ENCODE measurements around the gene LBX2. TPM values are rescaled to one million over a fixed set of nuclear protein-coding genes. Genes with fewer than 3 reads are reported as not detected.

LBX2 gene
- total and polyA plus RNA-seq, 2 of the 4 experiments (the other 2 are of a cell fraction): 0.18 to 0.62 TPM

DNA sequence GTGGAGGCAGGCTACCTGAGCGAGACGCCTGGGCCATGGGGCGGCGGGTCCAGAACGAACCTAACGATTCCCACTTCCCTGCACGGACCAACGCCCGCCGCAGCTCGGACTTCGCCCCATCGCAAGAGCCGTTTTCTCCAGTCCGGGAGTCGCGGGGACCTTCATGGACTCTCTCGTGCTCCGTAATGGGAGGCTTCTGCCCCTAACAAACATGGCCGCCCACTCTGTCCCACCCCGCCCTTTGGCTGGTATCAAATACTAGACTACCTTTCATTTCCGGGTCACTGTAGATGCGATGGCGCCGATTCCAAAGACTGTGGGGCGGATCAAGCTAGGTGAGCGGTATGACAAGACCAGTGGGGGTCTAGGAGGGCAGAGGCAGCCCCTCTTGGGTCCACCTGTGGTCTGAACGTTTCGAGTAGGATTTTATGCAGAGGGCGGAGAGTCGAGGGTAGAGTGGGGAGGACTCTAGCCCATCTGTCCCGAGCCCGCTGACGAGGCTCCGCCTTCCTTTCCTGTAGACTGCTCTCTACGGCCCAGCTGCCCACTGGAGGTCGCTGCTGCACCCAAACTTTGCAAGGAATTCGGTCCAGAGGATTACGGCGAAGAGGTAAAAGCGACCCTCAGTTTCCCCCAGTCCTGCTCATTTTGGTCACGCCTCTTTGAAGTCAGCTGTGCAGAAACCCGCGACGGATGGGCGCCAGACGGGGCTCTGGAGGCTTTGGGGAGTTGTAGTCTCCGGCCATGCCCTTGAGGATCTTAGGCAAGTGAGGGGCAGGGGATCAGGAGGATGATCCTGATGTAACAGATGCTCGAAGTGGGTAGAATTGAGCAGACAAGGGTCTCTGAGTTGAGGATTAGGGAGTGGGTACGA is 16.4 kb downstream of the LBX2 start, which contains the start of the genes CCDC142 and TTC31:
Gene CCDC142, minus strand, starts transcription at position 198 of the 874 bp plus-strand sequence. Its CDS starts 161 bp downstream, at position 37.
Gene TTC31, plus strand, starts transcription at position 281 of the 874 bp plus-strand sequence. Its CDS starts 15 bp downstream, at position 296.
- Histone ChIP-seq H3K36me3 (ENCODE audit: control insufficient read depth, insufficient read depth, low read length) (peaks cover 7% of the 10 kb centered on the region), H3K14ac (replicated peaks; ENCODE audit: low read depth, low read length) (peak within 1 kb of the TSS; percentile 99), H3K4ac (ENCODE audit: low read depth, low read length) (peak within 1 kb of the TSS; percentile 97), H3K27me3 (ENCODE audit: control insufficient read depth, insufficient read depth, low read length) (no peaks in the 10 kb centered on the region), H4K20me1 (ENCODE audit: insufficient read depth, low read length) (peaks cover 3% of the 10 kb centered on the region; the same call in 1 of the 2 replicates), H2BK5ac (ENCODE audit: low read depth, low read length, poor library complexity, severe bottlenecking) (peak within 1 kb of the TSS; percentile 92), H3K4me2 (ENCODE audit: low read depth, low read length) (peak within 1 kb of the TSS; percentile 97), H4K5ac (ENCODE audit: low read depth, low read length) (peak within 1 kb of the TSS; percentile 97), H4K8ac (ENCODE audit: low read depth in 2 of 2, low read length in 2 of 2) (peak within 1 kb of the TSS; percentile 79 to 100), H2BK20ac (ENCODE audit: low read depth, low read length) (peak within 1 kb of the TSS; percentile 93), H3K9me1 (ENCODE audit: insufficient read depth, low read length) (peaks cover 7% of the 10 kb centered on the region; the same call in 1 of the 2 replicates), H3K79me1 (ENCODE audit: low read depth in 1 of 2, low read length in 2 of 2) (peaks cover 24 to 63% of the 10 kb centered on the region in 2 experiments), H3K9me3 (ENCODE audit: control insufficient read depth, insufficient read depth, low read length) (no peaks in the 10 kb centered on the region), H3K9ac (ENCODE audit: low read depth, low read length) (peak within 1 kb of the TSS; percentile 89), H3K23ac (ENCODE audit: low read depth, low read length) (peak within 1 kb of the TSS; percentile 98), H2AK5ac (ENCODE audit: low read depth, low read length) (peak within 1 kb of the TSS; percentile 73), H3K18ac (ENCODE audit: low read depth, low read length) (peak within 1 kb of the TSS; percentile 87), H3K4me1 (ENCODE audit: control insufficient read depth, insufficient read depth, low read length) (peaks cover 13% of the 10 kb centered on the region), H3K27ac (ENCODE audit: insufficient read depth, low read length) (peak within 1 kb of the TSS; percentile 91), H3K56ac (ENCODE audit: extremely low read depth, insufficient read depth, low read length) (peak within 1 kb of the TSS; percentile 95), H3K4me3 (ENCODE audit: insufficient read depth, low read depth, low read length) (peak within 1 kb of the TSS; percentile 80), H2BK120ac (ENCODE audit: low read depth, low read length) (peak within 1 kb of the TSS; percentile 98), H2AFZ (replicated peaks; ENCODE audit: low read length, poor library complexity) (peak within 1 kb of the TSS; percentile 100), H2BK15ac (ENCODE audit: low read depth, low read length) (peak within 1 kb of the TSS; percentile 99; the same call in 2 of the 3 replicates), H2AK9ac (replicated peaks; ENCODE audit: low read depth, low read length, poor library complexity) (peak within 1 kb of the TSS; percentile 99), H4K91ac (ENCODE audit: insufficient read depth, low read depth, low read length) (peak within 1 kb of the TSS; percentile 99)
- CTCF ChIA-PET: interaction anchor here (0.6 to 3.4 kb wide), 6 partner anchors 14 to 106 kb away, joined by 3 to 17 read pairs (median 4); no protein-coding TSS in a partner anchor
- no TSS peak for BruUV-seq (replicated peaks)
- 0% methylated on average over 13 of the region's 50 CpGs; no CpG with 5 or more reads in 1 of the 2 experiments for WGBS, 2 experiments (ENCODE audit: extremely low coverage in 2 of 2, insufficient read length in 1 of 2)
- ATAC-seq (ENCODE audit: low read depth) (peak; percentile 93), DNase-seq (peak; percentile 93)
- in situ Hi-C loops (cut with MboI; ENCODE audit: low sequenced_read_pairs): loop anchor here (5.0 to 25.0 kb wide), 2 partner anchors 94 to 379 kb away; no protein-coding TSS in a partner anchor
- dilution Hi-C loops (cut with HindIII; ENCODE audit: low sequenced_read_pairs, unreplicated experiment): no loop called here
- POLR2A ChIA-PET (ENCODE audit: unreplicated experiment): interaction anchor here (1.1 to 1.4 kb wide), 2 partner anchors 21 to 24 kb away, joined by 3 to 5 read pairs; partner anchors contain the start of gene WBP1
- intact Hi-C loops (cut with micrococcal nuclease): loop anchor here (1.0 kb wide), 3 partner anchors 29 to 104 kb away; partner anchors contain the start of genes AUP1 and HTRA2
- TF ChIP-seq, protein P1, sequence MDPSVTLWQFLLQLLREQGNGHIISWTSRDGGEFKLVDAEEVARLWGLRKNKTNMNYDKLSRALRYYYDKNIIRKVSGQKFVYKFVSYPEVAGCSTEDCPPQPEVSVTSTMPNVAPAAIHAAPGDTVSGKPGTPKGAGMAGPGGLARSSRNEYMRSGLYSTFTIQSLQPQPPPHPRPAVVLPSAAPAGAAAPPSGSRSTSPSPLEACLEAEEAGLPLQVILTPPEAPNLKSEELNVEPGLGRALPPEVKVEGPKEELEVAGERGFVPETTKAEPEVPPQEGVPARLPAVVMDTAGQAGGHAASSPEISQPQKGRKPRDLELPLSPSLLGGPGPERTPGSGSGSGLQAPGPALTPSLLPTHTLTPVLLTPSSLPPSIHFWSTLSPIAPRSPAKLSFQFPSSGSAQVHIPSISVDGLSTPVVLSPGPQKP (IDR thresholded peaks at IDR 0.05; ENCODE audit: borderline replicate concordance, low read depth, low read length): no peak
- TF ChIP-seq BHLHE40 (IDR thresholded peaks at IDR 0.05; ENCODE audit: low read depth, low read length): 0 out of 2 replicates have a peak, but pooled peaks have one; percentile 21
- TF ChIP-seq MXI1 (IDR thresholded peaks at IDR 0.05; ENCODE audit: borderline replicate concordance, low read depth, low read length): peak; percentile 31; the same call in 1 of the 2 replicates
- TF ChIP-seq CEBPB (IDR thresholded peaks at IDR 0.05; ENCODE audit: low read depth, low read length): no peak
- no peak for TF ChIP-seq USF2 (IDR thresholded peaks at IDR 0.05; ENCODE audit: low read depth, low read length)
- peak; percentile 81; the same call in 1 of the 2 replicates for TF ChIP-seq MAZ (IDR thresholded peaks at IDR 0.05; ENCODE audit: borderline replicate concordance, low read depth, low read length)
- TF ChIP-seq RFX5 (IDR thresholded peaks at IDR 0.05; ENCODE audit: low read depth, low read length): no peak
- TF ChIP-seq CHD1 (IDR thresholded peaks at IDR 0.05; ENCODE audit: low read depth, low read length): no peak
- peak; percentile 88 for TF ChIP-seq SMC3 (IDR thresholded peaks at IDR 0.05; ENCODE audit: low read depth, low read length)
- 0 out of 2 replicates have a peak, but pooled peaks have one; percentile 5 for TF ChIP-seq MAFK (IDR thresholded peaks at IDR 0.05; ENCODE audit: low read depth, low read length)
- no peak for TF ChIP-seq FOS (IDR thresholded peaks at IDR 0.05; ENCODE audit: low read depth, low read length)
- no peak; the same call in 1 of the 2 replicates for TF ChIP-seq NFE2L2 (IDR thresholded peaks at IDR 0.05; ENCODE audit: low read depth, low read length)
- TF ChIP-seq RAD21 (IDR thresholded peaks at IDR 0.05; ENCODE audit: low read length): peak; percentile 75
- TF ChIP-seq POLR2A (IDR thresholded peaks at IDR 0.05; ENCODE audit: low read depth, low read length): peak; percentile 57; the same call in 1 of the 2 replicates
